TTC549 (cell line): ENCODE results near the gene ZFHX3.

Source experiments
- FAIRE-seq: peaks from 2 replicates; lab custom pipeline; 2012; peaks lifted over from hg19 to GRCh38; lab: Jason Lieb, UNC

ZFHX3 gene

DNA sequence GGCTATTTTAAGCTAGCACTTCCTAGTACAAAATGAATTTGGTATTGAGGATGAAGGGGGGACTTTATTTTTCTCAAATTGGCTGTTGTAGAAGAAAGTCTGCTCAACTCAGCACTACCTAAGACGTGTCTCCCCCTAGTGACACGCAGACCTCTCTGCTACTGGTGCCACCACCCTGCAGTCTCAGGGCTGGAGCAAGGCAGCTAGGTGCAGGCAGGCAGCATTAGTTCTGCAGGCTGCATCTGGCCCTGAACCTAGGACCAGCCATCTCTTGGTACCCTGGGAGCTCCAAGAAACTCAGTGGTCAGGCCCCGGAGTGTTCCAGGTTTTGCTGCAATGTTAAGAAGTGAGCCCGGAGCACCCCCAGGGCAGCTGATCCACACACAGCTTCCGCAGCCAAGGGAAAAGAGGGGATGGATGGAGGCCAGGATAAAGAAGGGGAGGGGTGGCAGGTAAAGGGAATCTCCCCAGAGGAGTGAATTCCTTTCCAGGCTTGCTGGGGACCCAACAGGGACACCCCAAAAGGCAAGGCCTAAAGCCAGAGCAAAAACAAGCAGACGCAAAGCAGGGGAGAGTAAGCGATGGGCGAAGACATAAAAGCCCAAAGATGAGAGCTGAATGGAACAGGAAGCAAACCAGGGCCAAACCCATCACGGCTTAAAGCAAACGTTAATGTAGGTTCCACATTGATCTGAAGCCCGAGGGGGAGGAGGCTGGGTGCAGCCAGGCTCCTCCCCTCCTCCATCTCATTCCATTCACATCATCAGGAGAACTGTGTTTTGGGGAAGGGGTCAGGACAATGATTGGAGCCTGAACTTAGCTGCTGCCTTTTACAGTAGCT lies 200.5 kb downstream of the ZFHX3 start:
- FAIRE-seq: no peak

DNA sequence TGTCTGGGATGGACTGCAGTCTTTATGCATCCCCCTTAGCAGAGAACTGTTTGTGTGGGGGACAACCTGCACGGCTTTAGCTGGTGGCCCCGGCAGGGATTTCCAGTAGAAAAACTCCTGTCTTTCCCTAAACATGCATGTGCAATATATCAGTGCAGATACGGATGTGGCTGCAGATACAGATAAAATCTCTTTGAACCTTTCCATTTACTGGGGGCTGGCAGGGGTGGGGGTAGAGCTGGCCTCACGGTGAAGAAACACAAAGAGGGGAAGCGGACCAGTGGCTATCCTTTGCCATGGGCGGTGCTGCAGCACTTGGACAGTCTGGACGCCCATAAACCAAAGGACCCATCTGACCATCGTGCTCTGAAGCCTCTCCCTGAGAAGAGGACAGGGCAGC lies 201.3 kb downstream of the ZFHX3 start:
- FAIRE-seq: no peak

DNA sequence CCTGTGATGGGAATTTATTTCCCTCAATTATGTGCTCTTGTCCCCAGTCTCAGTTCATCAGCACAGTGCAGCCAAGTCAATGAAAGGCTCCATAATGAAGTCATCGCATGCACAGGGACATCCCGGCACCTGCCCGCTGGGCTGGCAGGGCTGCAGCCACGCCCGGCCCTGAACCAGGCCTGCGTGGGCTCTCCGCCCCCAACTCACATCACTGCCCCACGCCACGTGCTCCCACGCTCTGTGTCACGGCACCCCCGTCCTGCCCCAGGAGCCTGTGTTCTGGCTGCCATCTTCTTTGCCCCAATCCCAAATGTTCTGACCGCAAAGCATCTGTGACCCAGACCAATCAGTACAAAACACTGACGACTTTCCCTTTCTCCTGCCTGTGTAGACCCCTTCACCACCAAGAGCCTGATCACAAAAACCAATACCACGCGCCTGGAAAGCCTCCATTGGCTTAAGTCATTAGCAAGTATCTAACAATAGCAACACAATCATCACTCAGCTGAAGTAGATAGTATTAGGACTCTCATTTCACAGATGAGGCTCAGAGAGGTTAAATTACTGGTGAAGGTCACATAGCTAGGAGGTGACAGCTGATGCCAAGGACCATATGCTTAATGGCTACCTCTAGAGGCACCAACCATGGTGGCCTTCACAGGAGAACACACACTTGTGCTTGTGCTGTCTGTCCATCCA lies 202.5 kb downstream of the ZFHX3 start:
- no peak for FAIRE-seq

DNA sequence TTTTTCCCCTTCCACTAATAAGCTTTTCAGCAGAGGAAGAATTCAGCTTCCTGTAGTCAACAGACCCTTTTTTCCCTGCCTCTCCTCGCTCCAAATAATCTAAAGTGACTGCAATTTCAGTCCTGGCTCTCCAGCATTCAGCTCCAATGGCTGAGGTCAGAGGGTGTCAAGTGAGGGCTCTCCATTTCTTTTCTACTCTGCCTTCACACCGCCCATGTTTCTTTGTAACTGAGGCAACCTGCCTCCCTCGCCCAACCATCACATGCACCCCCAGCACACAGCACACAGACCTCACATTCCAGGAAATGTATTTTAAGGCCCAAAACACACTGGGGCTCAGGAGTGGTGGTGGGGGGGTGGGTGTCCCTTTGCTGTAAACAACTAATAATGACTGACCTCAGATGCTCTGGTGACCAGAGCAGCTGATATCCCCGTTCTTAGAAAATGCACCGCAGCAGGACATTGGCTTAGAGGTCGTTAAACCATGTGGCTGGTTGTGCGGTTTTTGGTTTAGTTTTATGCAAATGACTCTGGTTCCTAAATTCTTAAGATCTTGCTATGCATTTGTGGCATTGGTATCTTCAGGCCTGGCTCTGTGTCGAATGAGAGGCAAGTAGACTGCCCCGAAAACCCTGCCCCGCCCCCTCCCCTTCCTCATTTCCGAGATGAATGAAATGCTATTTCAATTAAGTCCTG lies 203.6 kb downstream of the ZFHX3 start:
- no peak for FAIRE-seq

DNA sequence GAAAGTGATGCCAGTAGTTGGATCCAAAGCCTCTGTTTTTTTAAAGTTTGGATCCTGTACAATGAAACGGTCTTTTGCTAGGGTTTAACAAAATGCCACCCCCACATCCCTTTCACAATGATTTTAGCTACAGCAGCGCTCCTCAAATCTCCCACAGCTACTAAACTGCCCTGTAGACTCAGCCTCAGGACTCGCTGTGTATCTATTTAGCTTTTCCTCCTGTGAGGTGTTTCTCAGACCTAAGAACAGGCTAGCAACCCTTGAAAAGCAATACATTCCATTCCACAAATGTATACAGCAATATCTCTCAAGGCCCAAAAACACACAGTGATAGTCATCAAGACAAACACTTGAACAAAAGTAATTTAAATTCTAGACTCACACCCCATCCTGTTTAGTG lies 206.4 kb downstream of the ZFHX3 start:
- no peak for FAIRE-seq

DNA sequence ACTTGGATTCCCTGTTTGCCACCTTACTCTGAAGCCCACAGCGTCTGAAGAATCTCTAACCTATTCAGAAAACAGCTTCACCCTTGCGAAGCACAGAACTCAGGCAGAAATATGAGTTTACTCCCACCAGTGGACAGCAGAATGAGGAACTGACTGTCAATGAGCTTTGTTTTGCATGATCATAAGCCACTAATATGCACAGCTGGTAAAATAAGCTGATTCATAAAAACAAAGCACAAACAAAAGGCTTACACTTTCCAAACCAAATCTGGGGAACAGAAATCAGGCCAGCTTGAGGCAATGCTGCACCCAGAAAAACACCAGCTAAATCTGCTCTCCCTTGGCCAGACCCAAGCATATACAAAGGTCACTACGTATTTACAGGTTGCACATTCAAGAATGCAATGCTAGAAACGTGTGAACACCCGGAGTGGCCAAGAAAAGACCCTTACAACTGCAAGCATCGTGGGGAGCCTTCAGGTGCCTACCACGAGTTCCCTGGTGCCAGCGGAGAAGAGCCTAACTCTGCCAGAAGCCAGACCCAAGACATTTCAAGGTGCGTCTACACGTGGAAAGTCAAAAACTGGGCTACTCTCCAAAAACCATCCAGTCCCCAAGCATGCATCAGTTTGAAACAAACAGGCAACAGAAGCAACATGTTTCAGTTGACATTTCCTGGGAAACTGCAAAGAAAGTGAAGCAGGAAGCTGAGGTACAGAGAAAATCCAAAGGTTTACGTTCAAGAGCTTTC lies 207.1 kb downstream of the ZFHX3 start:
- FAIRE-seq: no peak

DNA sequence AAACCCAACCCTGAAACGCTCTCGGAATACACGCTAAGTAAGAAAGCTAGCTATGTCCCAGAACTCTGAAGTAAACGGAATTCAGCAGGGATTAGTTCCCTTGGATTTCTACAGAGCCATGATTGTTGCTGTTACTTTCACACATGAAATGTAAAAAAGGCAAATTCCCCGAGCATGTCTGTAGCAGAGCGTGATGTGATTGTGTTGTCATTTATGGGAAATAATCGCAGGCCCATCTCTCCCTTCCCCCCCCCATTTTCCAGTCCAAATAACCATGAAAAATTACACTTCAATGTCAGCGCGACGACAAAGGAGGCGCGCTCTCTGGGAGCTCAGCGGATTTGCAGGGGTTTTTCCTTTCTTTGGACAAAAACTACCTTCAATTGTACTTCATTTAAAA lies 209.0 kb downstream of the ZFHX3 start:
- no peak for FAIRE-seq

DNA sequence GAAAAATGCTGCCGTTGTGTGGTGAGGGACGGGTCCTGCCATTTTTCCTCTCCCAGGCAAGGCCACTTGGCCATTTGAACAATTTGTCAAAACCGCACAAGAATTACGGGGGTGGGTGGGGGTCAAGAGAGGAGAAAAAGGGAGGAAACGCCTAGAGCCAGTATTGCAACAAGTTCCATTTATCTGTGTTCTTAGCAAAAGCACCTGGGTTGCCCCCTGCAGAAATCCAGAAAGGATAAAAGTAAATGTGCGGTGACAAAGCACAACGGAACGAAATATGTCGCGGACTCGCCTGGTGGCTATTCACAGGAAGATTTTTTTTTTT lies 209.4 kb downstream of the ZFHX3 start:
- no peak for FAIRE-seq

DNA sequence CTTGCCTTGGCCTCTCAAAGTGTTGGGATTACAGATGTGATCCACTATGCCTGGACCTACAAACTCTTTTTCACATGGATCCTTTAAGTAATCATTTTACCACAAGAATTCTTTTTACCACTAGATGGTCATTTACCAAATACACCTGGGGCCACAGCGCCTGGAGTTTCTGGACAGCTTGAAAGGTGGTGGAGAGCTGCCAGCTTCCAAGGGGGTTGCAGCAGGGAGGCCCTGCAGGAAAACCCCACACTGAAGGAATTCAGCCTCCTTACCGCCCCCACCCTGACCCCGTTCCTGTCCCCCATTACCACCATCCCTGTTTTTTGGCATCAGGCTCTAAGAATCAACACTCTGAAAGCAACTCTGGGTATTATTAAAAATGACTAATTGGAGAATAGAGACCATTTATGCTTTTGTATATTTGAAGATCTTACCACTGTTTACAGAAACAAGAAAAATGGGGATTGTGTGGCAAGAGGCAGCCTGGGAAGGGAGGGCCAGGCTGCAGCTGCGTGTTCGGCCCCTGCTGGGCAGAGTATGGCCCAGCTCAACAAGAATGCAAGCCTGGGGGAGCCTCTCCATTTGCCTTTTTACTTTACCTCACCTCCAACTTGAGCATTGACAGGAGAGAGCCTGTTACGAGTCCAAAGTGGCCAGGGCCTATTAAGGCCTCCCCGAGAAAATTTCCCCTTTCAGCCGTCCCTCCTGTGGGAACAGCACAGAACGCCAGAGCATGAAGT lies 209.9 kb downstream of the ZFHX3 start:
- FAIRE-seq: no peak

DNA sequence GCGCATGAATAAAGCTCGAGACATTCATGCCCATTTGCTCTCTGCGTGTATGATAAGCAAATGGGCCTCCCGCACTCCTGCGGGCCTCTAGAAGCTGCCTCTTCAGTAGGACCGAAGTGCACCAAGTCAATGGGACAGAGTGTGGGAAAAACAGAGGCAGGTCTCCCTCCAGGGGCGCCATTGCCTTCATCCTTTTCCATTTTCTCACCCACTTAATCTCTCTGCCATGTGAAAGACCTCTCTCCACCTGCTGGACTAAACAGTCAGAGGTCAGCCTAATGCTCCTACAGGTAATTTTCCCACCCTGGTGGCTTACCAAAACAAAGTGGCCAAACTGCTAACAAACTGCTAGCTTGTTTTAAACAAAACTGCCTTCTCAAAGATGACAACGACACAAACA lies 210.9 kb downstream of the ZFHX3 start:
- no peak for FAIRE-seq

DNA sequence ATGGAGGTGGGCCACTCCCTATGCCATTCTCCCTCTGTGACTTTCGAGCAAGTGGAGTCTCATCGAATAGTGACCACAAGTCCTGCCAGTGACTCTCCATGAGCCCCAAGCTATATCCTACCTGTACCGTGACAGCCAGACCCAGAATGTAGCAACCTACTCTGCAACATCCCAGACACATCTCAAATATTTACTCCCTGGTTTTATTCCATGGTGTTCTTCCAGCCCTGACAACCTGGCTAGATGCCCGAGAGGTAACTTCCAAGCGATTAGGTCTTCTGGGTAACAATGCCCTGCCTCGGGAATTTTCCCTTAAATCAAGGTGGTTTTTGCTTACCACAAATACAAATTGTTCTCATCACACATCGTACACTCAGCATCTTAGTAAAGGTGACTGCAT lies 211.7 kb downstream of the ZFHX3 start:
- FAIRE-seq: no peak

DNA sequence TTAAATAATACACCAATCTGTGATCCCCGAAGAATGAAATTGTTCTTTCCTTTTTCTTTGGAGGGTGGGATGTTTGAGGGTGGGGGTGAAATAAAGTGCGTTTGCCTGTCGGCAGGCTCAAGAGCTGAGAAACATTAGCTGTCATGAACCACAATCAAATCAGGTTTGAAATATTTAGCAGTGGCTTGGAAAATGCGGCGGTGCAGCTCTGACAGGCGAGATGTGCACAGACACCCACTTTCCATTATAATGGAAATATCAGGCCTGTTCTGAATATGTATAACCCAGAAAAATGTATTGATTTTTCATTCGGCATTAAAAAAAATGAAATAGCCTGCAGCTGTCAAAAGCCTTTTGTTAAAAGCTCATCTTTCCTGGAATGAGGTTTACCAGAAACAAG lies 212.8 kb downstream of the ZFHX3 start:
- FAIRE-seq: no peak

DNA sequence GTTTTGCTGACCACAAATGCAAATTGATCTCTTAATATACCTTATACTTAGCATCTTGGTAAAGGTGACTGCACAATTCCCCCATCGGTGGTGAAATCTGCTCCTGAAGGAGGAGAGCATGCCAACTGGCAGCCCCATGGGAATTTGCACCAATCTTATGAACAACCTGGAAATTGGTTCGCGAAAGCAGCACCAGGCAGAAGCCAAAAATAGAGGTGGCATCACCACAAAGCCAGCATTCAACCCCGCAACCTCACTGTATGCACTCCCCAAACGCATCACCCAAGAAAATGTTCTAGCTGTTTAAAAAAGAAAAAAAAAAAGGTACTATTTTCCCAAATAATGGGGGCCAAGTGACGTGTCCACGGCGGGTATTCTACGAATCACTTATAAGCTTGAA lies 213.4 kb downstream of the ZFHX3 start:
- FAIRE-seq: no peak

DNA sequence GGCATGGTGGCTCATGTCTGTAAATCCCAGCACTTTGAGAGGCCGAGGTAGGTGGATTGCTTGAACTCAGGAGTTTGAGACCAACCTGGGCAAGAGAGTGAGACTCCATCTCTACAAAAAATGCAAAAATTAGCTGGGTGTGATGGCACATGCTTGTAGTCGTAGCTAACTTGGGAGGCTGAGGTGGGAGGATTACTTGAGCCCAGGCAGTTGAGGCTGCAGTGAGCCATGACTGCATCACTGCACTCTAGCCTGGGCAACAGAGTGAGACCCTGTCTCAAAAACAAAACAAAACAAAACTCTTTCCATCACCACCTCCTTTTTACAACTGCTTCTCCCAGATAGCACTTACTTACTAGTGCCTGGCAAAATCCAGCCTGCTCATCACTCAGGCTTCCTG lies 214.0 kb downstream of the ZFHX3 start:
- no peak for FAIRE-seq

DNA sequence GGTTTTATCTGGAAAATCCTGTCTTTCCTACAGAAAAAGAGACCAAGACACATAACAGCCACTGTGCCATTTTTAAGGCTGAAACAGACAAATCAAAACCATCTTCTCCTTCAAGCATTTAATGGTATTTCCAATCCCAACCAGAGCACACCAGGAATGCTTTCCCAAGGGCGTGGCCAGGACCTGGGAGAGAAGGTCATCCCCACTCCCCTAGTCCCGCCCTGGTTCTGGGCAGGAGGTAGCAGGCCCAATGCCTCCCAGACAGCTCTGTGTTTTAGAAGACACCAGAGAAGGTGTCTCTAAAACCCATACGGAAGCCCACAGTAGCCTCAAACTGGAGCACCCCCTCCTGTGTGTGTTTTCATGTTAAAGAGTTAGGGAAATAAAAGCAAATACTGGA lies 214.4 kb downstream of the ZFHX3 start:
- FAIRE-seq: no peak

DNA sequence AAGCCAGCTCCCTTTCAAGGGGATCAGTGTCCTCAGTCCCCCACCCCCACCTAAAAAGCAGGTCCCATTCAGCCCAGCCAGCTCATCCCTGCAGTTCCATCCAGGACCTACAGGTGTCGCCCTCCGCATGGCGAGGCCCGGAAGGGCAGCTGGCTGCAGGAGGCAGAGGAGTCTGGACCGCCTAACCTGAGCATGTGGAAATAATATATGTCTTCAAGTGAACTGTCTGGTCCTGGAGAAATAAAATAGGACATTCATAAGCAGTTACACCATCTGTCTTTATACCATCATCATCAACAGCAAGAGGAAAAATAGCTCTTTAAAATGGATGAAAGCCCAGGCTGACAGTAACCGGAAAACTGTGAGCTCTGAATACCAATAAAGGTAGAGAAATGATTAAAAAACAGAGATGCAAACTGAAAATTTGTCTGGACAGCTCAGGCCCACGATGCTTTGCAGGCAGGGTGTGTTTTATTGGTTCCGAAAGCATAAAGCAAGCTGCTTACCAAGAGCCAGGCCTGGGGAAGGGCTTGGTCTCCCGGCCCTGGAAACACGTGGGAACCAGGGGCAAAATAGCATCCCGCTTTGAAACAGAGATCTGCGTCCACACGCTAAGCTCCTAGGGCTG lies 215.2 kb downstream of the ZFHX3 start:
- no peak for FAIRE-seq

DNA sequence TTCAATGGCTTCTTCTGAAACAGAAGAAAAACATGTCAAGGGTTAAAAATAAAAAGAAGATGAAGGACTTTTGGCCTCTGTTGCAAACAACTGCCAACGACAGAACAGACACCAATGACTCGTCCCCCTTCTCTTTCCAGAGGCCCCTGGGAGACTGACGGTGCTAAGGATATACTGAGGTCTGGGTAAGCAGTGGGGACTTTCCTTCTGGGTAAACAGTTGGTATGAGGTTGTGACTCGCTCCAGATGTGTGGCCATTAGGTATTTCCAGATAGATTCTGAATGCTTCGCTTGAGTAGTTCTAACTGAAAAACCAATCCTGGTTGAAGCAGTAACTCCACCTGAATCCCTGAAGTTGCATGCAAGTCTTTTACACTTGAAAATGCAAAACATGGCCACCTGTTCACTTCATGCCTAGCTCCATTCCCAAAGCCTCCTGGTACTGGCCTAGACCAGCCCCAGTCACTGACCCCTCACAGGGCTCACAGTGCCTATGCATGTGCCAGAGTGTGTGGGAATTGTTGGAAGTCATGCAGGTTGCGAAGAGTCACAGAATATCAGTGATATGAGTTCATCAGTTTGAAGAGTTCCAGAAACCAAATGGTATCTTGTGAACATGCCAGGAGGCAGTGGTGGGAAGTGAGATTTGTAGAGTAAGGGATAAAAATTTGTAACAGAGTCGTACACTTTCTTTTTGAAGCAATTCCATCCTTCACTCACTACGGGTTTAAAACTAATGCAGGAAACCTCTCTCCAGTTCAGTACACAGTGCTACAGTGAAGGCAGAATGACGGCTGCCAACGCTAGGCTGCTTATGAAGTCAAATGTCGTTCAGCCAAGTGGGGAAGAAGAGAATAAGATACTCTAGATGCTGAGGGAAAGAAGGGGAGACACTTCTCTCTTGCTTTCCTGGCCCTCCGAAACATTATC lies 217.8 kb downstream of the ZFHX3 start:
- no peak for FAIRE-seq

DNA sequence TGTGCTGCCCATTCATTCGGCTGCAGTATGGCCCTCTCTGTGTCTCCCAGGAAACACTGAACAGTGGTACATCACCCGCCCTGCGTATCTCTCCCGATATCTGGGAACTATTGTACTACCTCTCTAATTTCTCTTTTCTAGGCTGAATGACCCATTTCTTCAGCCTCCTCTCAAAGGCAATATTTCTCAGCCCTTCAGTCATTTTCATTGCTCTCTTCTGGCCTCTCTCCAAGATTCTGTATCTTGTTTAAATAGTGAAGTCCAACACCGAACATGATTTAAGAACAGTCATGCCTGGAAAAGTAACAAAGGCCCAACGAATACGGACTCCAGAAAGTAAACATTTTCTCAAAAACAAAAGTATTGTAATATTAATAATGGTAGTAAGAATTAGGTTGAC lies 220.1 kb downstream of the ZFHX3 start:
- no peak for FAIRE-seq

DNA sequence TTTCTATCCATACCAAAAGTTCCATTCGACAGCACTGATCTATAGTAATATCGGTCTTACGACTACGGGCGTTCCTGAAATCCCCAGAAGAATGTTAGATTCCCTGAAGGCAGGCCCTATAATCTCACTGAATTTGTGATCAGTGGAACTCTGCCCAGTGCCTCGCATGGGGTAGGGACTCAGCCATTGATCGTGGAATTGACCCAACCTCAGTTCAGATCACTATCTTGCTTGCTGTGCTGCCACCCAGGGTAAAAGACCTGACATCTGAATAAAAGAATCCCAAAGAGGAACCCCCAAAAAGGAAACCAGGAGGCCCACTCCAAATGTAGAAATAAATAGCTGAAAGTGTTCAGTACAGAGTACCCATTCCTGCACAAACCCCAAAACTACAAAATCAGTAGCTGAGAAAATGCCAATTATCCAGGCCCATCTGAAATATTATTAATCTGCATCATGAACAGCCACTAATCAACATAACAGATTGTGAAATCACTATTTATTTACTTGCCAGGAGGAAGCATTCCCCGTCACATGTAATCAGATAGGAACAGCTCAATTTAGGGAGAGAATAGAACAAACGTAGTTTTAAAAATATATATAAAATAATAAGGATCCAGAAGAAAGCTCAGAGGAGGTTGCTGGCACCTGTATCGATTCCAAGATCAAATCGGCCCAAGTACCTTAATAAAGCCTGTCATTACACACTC lies 221.9 kb downstream of the ZFHX3 start:
- no peak for FAIRE-seq

DNA sequence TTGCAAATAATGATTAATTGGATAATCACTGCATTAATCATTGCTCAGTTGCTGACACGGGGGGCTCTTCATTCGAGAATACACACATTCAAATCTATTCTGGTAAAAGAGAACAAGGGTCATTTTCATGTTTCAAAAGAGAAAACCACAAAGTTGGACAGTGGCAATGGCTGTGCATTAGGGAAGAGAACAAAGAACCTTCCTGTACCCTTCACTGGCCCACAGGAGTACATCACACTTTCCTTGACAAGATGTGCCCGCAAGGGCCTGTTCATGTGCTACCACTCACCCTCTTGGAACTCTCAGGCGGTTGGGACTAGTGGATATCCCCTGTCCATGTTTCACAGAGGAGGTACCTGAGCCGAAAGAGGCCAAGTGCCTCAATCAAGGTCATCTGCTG lies 223.2 kb downstream of the ZFHX3 start:
- FAIRE-seq: no peak
